GM12892 (cell line): ENCODE data around the gene NCF1.

Experiments used
- POLR2A ChIP-seq: IDR thresholded peaks from 2 replicates; pipeline ENCODE4 v1.6.1; 2011; ENCODE audit warnings: low read depth, low read length, control low read depth
- POLR2AphosphoS5 ChIP-seq: IDR thresholded peaks from 2 replicates; pipeline ENCODE4 v1.6.1; 2011; ENCODE audit warnings: low read depth, low read length, control low read depth

DNA sequence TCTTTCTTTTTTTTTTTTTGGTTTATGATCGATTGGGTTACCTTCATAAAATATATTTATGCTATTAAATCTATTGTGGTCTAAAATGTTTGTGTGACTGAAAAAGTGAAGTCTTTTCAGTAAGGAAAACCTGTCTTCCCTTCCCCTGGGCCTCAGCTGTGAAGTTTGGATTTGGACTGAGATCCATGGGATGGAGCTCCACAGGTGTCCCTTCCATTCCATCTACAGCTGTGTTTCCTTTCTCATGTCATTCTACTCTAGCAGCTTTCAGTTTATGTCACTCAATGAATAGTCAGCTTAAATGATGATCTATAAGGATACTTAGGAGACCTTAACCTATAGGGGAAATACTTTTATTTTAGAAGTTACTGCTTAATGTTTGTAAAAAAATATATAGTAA, 48.0 kb upstream of the NCF1 start:
- TF ChIP-seq POLR2A: no peak
- TF ChIP-seq POLR2AphosphoS5: no peak
